ENCODE measurements around the gene GFPT1.
"Not testable (repeated sequence)": the region's sequence is repeated elsewhere in the genome, so short reads cannot be mapped to it uniquely, and the experiment has no call there.

The GFPT1 gene

DNA sequence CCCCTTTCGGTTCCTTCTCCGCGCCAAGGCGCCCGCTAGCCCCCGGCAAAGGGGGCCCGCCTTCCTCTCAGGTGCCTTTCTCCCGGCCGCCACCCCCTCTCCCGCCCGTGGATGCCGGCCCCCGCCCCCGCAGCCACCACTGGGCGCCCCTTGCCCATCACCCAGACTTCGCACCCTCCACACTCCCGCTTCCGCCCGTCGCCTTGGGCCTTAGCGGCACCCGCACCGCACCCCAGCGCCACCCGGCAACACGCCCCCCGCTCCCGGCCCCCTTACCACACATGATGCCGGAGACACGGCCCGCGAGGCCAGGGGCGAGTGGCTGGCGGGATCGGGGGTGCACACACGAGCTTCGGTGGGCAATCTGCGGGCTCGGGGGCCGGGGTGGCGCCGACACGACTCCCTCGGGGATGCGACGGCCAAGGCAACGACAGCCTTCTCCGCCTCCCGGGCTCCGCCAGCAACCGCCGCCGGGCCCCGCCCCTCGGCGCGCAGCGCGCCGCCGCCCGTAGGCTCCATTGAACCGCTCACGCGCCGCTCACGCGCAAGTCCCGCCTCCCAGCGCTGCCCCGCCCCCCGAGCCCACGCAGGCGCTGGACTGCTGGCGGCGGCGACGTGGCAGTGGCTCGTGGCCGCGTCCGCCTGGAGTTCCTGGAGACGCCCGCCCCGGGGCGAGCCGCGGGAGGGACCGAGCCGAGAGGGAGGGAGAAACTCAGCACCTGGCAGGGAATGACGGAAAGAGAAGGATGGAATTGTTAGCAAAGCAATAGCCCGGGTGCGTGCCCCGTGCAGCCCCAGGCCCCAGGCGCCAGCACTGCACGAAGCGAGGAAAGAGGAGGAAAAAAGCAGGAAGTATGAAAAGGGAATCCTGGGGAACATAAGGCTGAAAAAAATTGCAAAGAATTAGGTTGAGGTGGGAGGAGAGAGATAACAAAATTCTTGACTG lies at the start of gene GFPT1:
TSS of gene GFPT1 (minus strand) at position 439 of the 946 bp plus-strand sequence. CDS start at position 283, 156 bp downstream.
- peak; percentile 92 for DNase-seq (ENCODE audit: low spot score)

DNA sequence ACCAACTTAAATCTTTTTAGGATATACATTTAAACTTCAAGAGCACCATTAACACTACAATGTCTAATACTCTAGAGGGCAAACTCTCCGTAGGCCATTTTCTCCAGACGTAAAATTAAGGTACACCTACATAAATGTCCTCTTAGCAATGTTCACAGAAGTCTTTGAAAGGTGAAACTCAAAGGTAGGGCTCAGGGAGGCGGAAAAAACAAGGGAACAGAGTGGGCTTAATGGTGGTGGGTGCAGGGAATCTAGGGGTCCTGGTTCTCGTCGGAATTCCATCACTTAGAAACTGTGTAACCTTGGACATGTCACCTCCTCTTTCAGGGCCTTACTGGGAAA lies 49.5 kb upstream of the GFPT1 start:
- DNase-seq (ENCODE audit: low spot score): peak; percentile 18

- no peak for DNase-seq (ENCODE audit: low spot score)
Observed at GRCh38 chr2:69434753-69435152, 47.7 kb upstream of the GFPT1 start.

DNA sequence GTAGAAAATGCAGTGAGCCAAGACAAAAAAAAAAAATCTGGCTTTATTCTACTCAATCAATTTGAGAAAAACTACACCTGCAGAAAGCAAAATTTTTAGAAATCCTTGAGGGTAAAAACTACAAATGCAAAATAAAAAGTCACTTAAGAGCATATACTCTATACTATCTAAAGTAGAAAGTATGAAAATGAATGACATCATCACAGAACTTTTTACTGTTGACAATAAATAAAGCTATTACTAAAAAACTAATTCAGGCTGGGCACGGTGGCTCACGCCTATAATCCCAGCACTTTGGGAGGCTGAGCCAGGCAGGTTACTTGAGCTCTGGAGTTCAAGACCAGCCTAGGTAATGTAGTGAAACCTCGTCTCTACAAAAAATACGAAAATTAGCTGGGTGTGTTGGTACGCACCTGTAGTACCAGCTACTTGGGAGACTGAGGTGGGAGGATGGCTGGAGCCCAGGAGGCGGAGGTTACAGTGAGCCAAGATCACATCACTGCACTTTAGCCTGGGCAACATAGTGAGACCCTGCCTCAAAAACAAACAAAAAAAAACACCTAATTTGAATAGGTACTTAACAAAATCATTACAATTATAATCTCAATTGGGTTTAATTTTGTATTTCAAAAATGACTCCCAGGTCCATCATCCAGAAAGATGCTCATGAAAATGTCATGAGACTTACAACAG lies 42.6 kb upstream of the GFPT1 start:
- DNase-seq (ENCODE audit: low spot score): no peak

DNA sequence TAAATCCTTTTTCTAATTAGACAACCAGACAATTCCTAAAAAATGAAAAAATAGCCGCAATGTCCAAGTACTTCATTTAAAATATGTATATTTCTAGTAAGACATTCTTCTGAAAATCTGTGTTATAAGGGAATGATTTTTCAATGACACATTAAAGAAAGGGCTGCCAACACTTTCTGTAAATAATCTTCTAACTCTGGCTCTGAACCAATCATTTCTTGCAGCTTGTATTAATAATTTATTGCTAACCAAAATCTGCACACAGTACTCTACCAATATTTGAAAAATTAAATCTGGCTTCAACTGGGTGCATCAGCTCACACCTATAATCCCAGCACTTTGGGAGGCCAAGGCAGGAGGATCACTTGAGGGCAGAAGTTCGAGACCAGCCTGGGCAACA lies 42.0 kb upstream of the GFPT1 start:
- DNase-seq (ENCODE audit: low spot score): no peak

DNA sequence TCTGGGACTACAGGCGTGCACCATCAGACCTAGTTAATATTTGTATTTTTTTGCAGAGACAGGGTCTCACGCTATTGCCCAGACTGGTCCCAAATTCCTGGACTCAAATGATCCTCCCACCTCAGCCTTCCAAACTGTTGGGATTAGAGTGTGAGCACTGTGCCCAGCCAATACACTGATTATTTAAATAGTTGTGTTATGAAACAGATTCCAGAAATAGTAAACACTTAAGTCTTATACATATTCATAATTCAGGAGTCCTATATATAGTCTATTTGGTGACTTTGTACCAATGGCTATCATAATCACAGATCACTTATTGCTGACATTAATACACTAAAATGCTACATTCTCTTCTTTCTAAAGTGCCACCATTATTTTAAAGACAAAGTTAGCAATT lies 37.4 kb upstream of the GFPT1 start:
- DNase-seq (ENCODE audit: low spot score): no peak

DNA sequence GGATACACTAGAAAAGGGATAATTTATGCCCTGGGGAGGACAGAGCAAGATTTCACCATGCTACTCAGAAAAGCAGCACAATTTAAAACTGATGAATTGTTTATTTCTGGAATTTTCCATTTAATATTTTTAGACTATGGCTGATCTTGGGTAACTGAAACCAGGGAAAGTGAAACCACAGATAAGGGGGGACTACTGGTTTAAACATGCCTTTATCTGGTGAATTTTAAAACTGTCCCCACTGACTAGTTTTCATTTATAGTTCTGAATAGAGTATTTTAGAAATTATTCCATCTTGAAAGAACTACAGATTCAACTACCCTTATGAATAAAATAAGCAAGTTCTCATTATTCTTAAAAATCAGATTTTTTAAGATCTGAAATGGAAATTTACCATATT lies 35.2 kb upstream of the GFPT1 start:
- DNase-seq (ENCODE audit: low spot score): no peak

DNA sequence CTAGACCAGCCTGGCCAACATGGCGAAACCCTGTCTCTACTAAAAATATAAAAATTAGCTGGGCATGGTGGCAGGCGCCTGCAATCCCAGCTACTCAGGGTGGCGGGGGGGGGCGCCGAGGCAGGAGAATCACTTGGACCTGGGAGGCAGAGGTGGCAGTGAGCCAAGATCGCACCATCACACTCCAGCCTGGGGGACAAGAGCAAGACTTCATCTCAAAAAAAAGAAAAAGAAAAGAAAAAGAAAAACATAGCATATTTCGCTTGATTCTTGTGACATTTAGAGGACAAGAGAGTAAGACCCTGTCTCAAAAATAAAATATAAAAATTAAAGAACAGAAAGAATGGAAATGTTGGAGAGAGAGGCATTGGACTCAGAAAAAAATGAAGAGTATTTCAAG lies 32.1 kb upstream of the GFPT1 start:
- not testable (repeated sequence) for DNase-seq (ENCODE audit: low spot score)

GRCh38 chr2:69416147-69416546 lies 29.1 kb upstream of the GFPT1 start:
- DNase-seq (ENCODE audit: low spot score): no peak

GRCh38 chr2:69411120-69411519 lies 24.1 kb upstream of the GFPT1 start:
- DNase-seq (ENCODE audit: low spot score): no peak

- DNase-seq (ENCODE audit: low spot score): no peak
Observed at GRCh38 chr2:69405306-69405705, 18.3 kb upstream of the GFPT1 start.

- no peak for DNase-seq (ENCODE audit: low spot score)
Observed at GRCh38 chr2:69400121-69400520, 13.1 kb upstream of the GFPT1 start.

GRCh38 chr2:69397234-69397633 lies 10.2 kb upstream of the GFPT1 start:
- no peak for DNase-seq (ENCODE audit: low spot score)

GRCh38 chr2:69395866-69396265 lies 8.8 kb upstream of the GFPT1 start:
- no peak for DNase-seq (ENCODE audit: low spot score)

DNA sequence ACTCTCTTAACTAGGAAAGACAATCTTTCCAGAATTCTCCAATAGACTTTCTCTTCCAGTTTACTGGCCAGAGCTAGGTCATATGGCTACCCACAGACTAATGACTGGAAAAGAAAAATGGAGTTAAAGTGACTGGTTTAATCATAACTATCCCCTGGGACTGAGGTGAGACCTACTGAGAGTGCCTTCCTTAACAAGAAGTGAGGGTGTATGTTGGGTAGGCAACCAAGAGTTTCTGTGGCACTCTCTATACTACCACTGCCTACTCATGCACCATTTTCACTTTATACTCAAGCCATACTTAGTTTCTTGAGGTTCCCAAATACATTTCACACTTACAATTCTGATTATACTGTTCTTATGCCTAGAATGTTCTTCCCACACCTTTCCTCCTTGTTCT lies 6.9 kb upstream of the GFPT1 start:
- DNase-seq (ENCODE audit: low spot score): no peak

DNA sequence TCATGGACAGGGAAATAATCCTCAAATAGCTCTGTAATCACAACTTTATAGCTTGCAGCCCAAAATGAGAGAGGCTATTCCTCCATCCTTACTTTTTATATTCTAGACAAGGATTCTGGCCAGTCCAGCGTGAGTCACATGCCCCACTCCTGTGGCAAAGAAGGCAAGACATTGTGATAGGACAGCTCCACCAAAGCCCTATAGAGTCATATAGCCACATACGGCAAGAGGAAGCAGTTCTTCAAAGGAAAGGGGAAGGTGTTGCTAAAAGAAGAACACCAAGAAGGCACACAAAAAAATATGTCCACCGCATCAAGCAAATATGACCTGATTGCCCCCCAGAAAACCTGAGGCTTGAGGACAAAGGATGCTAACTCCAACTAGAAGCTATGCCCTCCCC lies 3.4 kb upstream of the GFPT1 start:
- no peak for DNase-seq (ENCODE audit: low spot score)

DNA sequence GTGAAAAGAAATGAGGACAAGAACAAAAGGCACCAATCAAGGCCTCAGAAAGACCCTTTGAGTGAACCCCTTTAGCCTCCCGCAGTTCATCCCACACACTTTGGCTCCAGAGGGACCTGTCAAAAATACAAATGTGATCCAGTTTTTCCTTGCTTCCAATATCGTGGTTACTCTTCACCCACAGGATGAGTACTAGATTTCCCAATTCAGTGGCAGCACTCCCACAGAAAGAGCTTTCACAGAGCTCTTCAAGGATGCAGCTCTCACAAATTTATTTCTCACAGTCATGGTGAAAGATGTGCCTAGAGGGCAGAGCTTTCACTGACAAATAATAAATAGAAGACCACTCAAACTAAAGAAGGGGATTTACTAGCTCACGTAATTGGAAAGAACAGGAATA lies 3.0 kb upstream of the GFPT1 start:
- no peak for DNase-seq (ENCODE audit: low spot score)

GRCh38 chr2:69389271-69389670 lies 2.2 kb upstream of the GFPT1 start:
- DNase-seq (ENCODE audit: low spot score): no peak

DNA sequence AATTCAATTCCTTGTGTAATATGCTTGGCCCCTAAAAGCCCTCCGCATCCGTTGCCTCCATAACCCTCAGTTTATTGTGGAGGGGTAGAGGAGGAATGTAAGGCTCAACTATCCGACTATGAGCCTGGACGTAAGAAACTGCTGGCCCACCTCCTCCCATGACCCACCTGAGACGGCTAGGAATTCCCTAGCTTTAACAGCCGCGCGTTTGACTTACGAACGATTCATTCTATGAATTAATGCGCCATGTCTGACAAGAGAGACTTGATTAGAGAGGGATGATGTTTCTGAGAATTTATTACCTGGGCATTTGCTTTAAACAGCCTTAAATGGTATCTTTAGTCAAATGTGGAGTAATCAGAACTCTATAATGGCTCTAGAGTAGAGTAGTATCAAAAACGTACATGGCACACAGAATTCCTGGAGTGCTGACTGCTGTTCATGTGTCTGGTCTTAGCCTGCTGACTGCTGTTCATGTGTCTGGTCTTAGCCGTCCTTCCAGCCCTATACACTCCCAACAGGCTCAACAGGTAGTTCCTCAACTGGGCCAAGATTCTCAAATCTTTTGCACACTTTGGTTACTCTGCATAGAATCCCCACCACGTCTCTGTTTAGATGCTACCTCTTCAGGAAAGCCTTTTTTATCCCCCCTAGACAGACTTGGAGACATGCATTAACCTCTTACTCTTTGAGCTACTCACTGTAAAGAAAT lies 899 bp upstream of the GFPT1 start:
- no peak for DNase-seq (ENCODE audit: low spot score)

DNA sequence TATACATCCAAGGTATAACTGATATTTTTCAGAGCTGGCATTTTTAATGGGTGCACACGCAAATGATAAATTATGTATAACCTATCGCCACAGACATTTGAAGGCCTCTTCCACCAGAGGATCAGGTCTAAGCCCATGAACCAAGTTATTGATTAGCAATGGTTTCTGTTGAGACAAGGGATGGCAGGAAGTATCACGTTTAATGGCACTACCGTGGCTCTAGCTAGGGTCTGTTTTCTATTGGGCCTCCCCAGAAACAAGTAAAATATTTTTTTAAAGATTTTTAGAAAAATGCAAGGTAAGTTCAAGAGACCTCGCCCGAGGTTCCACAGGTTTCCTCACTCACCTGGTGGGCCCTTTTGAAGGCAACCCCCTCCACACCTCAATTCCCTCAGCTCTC lies 667 bp downstream of the GFPT1 start:
- no peak for DNase-seq (ENCODE audit: low spot score)

DNA sequence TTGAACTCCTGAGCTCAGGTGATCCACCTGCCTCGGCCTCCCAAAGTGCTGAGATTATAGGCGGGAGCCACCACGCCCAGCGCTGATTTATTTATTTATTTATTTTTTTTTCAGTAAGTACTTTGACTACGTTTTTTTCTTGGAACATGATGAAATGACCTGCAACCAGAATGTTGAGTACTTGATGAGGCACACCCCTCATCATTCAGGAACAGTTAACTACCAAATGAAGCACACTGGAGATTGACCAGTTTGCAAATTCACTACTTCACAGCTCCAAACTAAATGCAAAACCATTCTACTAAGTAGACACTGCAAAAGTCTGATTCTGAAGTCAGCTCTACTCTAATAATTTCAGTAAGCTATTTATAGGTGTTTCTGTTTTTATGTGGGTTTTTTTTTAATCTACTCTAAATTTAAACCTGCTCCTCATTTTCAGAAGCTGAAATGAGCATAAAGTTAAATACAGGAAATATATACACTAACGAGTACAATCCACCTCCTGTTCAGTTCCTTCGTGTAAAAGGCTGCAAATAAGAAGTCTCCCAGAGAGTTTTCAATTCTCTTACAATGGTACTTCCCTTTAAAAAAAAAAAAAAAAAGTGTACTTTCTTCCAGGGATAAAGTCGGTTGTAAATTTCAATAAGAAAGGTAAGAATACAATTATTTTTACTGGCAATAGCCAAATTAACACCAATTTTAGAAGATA lies 1.4 kb downstream of the GFPT1 start:
- peak; percentile 13 for DNase-seq (ENCODE audit: low spot score)

- DNase-seq (ENCODE audit: low spot score): no peak
Observed at GRCh38 chr2:69384618-69385081, 2.4 kb downstream of the GFPT1 start.

All from hematopoietic multipotent progenitor cell treated with erythropoietin and hydrocortisone succinate and interleukin-3 and kit ligand, for 15 days (in vitro differentiated cells).